Ascending aorta (tissue), 2 donors: ENCODE data around the gene TNFRSF17. TPM values are rescaled to one million over a fixed set of nuclear protein-coding genes. Genes with fewer than 3 reads are reported as not detected.

Experiments
- DNase-seq, 2 donors: peaks; one replicate each; pipeline ENCODE4 v3.0.0-alpha.2; 2019; ENCODE audit warnings: low spot score in 2 of 2
- H3K27ac ChIP-seq, 2 donors: fragments of 200-600 bp; sonication (generic); one replicate each; pipeline ENCODE4 v1.5.1; 2016 to 2017; ENCODE audit warnings: mild to moderate bottlenecking in 1 of 2
- H3K27me3 ChIP-seq: fragments of 200-600 bp; sonication (generic); one replicate; pipeline ENCODE4 v1.5.1; 2017
- H3K36me3 ChIP-seq, 2 donors: fragments of 200-600 bp; sonication (generic); one replicate each; pipeline ENCODE4 v1.5.1; 2016
- H3K4me1 ChIP-seq, 2 donors: fragments of 200-600 bp; sonication (generic); one replicate each; pipeline ENCODE4 v1.5.1; 2016 to 2017; ENCODE audit warnings: mild to moderate bottlenecking in 1 of 2
- H3K4me3 ChIP-seq, 2 donors: fragments of 200-600 bp; sonication (generic); one replicate each; pipeline ENCODE4 v1.5.1; 2016 to 2017; ENCODE audit warnings: mild to moderate bottlenecking in 1 of 2
- H3K9me3 ChIP-seq, 2 donors: fragments of 200-600 bp; sonication (generic); one replicate each; pipeline ENCODE4 v1.5.1; 2016
- intact Hi-C: fragments of 100-400 bp; cut with DNase I; formaldehyde crosslinking; loops from one replicate; pipeline ENCODE4 v1.15.1; 2023
- total RNA-seq: library from RNA; depleted of rRNA; stranded (reverse); fragments of >200 nt; gene quantifications from one replicate; pipeline ENCODE4 v1.1.0, GENCODE V29; 2016
- TF ChIP-seq, protein P1 (sequence below), 3 experiments: fragments of 200-600 bp in 2 of 3; fragments of 450-650 bp in 1 of 3; sonication (generic) in 2 of 3; IDR thresholded peaks; one replicate each; pipeline ENCODE4 v1.5.1; 2016 to 2019; ENCODE audit warnings: antibody characterized with exemption in 3 of 3, mild to moderate bottlenecking in 1 of 3, moderate library complexity in 1 of 3

The TNFRSF17 gene
- total RNA-seq, 1 donor from 2014 or later, result not detected

DNA sequence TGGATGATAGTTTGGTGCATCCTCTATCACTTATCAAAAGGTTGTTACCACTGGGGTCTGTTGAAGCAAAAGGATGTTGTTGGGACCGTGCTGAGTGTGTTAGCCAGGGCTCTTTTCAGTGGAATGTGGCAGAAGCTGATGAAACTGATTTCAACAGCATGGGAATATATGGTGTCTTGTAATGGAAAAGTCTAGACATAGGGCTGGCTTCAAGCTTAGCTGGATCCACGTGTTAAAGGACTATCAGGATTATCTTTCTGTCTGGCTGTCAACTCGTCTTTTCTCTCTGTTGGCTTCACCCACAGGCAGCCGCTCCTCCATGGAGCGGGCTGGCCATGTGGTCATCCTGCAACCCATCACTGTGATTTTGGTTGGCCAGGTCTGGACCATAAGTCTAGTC is 20.2 kb downstream of the TNFRSF17 start:
- intact Hi-C loops, result no loop called here
- Histone ChIP-seq H3K4me3 (no peak overlapping the region), H3K36me3 (no peaks in the 10 kb centered on the region), H3K9me3 (no peaks in the 10 kb centered on the region), H3K27ac (no peak overlapping the region), H3K4me1 (no peaks in the 10 kb centered on the region), H3K27me3 (no peaks in the 10 kb centered on the region)
- TF ChIP-seq, protein P1, sequence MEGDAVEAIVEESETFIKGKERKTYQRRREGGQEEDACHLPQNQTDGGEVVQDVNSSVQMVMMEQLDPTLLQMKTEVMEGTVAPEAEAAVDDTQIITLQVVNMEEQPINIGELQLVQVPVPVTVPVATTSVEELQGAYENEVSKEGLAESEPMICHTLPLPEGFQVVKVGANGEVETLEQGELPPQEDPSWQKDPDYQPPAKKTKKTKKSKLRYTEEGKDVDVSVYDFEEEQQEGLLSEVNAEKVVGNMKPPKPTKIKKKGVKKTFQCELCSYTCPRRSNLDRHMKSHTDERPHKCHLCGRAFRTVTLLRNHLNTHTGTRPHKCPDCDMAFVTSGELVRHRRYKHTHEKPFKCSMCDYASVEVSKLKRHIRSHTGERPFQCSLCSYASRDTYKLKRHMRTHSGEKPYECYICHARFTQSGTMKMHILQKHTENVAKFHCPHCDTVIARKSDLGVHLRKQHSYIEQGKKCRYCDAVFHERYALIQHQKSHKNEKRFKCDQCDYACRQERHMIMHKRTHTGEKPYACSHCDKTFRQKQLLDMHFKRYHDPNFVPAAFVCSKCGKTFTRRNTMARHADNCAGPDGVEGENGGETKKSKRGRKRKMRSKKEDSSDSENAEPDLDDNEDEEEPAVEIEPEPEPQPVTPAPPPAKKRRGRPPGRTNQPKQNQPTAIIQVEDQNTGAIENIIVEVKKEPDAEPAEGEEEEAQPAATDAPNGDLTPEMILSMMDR (IDR thresholded peaks at IDR 0.05), result no peak
- DNase-seq, result no peak

DNA sequence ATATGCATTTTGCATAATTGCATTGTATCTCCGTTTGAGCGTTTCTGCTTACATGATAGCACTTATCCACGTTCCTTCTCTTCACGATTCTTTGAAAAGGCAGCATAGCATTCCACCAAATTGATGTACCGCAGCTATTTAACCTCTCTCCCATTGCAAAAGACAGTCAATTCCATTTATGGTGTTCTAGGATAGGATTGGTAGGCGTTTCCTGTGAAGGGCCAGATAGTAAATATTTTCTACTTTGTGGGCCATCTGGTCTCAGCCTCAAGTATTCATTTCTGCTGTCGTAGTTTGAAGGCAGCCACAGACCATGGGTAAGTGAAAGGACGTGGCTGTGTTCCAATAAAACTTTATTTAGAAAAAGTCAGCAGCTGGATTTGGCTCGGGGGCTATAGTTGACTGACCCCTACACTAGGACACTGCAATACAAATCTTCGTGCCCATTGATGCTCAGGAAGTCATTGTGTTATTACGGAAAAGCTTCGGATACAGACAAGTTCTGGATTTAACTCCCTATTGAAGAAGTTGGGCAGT is 21.6 kb downstream of the TNFRSF17 start:
- H3K36me3 ChIP-seq, result no peaks in the 10 kb centered on the region
- TF ChIP-seq, protein P1 (IDR thresholded peaks at IDR 0.05), result no peak
- DNase-seq, result no peak
- no peaks in the 10 kb centered on the region for H3K27me3 ChIP-seq
- no peaks in the 10 kb centered on the region for H3K4me1 ChIP-seq
- H3K4me3 ChIP-seq, result no peak overlapping the region
- intact Hi-C loops, result no loop called here
- H3K27ac ChIP-seq, result no peak overlapping the region
- no peaks in the 10 kb centered on the region for H3K9me3 ChIP-seq

DNA sequence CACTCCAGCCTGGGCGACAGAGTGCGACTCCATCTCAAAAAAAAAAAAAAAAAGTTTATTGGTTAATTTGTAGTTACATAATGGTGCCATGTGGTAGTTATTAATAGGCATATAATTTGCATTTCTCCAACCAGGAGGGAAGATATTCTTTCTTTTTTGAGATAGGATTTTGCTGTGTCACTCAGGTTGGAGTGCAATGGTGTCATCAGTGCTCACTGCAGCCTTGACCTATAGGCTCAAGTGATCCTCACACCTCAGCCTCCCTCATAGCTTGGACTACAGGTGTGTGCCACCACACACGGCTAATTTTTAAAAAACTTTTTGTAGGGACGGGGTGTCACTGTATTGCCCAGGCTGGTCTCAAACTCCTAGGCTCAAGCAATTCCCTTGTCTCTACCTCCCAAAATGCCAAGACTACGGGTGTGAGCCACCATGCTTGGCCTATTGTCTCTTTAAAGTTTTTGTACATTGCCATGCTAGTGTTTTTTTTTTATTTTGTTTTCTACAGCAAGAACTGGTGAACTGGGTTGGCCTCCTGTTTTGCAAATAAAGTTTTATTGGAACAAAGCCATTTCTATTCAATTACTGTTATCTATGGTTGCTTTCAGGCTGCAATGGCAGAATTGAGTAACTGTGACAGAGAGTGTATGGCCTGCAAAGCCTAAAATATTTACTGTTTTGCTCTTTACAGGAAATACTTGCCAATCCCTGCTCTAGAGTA is 23.4 kb downstream of the TNFRSF17 start:
- no peak for DNase-seq
- no peaks in the 10 kb centered on the region for H3K4me1 ChIP-seq
- TF ChIP-seq, protein P1 (IDR thresholded peaks at IDR 0.05), result no peak

DNA sequence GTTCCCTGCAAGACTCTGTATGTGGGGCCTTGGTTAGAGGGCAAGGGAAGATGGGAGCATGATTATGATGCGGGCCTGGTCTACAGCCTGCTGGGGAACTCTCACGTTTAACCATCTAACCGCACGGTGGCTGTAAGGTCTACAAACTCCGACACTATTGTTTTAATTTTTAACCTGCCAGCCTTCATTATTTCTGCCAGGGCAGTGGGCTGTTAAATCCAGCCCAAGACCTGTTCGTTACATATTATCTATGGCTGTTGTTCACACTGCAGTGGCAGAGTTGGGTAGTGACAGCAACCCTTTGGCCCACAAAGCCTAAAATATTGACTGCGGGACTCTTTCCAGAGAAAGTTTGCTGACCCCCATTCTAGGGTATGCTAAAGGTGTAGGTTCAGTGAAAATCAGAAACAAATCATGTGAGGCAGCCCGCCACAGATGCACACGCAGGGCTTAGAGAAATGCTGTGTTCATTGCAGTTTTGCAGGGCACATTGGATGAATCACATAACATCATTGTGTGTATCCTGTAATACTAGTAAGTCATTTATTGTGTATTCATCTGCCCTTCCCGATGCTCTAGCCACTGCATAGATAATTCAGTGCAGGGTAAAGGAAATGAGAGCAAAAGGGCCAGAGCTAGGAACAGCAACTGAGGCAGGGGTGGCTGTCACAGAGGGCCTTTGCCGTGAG is 25.8 kb downstream of the TNFRSF17 start:
- Histone ChIP-seq H3K27ac (no peak overlapping the region), H3K27me3 (no peaks in the 10 kb centered on the region), H3K9me3 (no peaks in the 10 kb centered on the region), H3K4me1 (no peaks in the 10 kb centered on the region), H3K4me3 (no peak overlapping the region), H3K36me3 (no peaks in the 10 kb centered on the region)
- DNase-seq, result no peak
- intact Hi-C loops, result no loop called here
- TF ChIP-seq, protein P1 (IDR thresholded peaks at IDR 0.05), result no peak

More for the DNA sequence above, 23.4 kb downstream of the TNFRSF17 start:
- H3K36me3 ChIP-seq, result no peaks in the 10 kb centered on the region
- no peaks in the 10 kb centered on the region for H3K9me3 ChIP-seq
- intact Hi-C loops, result no loop called here
- no peak overlapping the region for H3K27ac ChIP-seq
- no peaks in the 10 kb centered on the region for H3K27me3 ChIP-seq
- H3K4me3 ChIP-seq, result no peak overlapping the region

DNA sequence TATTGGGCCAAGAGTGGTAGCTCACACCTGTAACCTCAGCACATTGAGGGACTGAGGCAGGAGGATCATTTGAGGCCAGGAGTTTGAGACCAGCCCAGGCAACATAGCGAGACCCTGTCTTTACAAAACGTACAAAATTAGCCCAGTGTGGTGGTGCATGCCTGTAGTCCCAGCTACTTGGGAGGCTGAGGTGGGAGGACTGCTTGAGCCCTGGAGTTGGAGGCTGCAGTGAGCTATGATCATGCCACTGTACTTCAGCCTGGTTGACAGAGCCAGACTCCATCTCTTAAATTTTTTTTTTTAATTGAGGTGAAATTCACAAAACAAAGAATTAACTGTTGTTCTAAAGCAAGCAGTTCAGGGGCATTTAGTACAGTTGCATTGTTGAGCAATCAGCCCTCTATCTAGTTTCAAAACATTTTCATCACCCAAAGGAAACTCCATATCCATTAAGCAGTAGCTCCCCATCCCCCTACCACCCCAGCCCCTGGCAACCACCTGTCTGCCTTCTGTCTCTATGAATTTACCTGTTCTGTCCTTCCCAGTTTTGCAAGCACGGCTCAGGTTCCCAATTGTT is 27.1 kb downstream of the TNFRSF17 start:
- H3K4me1 ChIP-seq, result no peaks in the 10 kb centered on the region
- intact Hi-C loops, result no loop called here
- H3K27me3 ChIP-seq, result no peaks in the 10 kb centered on the region
- no peaks in the 10 kb centered on the region for H3K9me3 ChIP-seq
- H3K4me3 ChIP-seq, result no peak overlapping the region
- TF ChIP-seq, protein P1 (IDR thresholded peaks at IDR 0.05), result no peak
- no peaks in the 10 kb centered on the region for H3K36me3 ChIP-seq
- H3K27ac ChIP-seq, result no peak overlapping the region
- DNase-seq, result no peak
